Body of pancreas (tissue), 4 donors: ENCODE results near the gene UBE3B. TPM values are rescaled to one million over a fixed set of nuclear protein-coding genes. Genes with fewer than 3 reads are reported as not detected.

Experiments used
- ATAC-seq: fragments of 150-250 bp; one replicate; pipeline ENCODE4 v1.9.1; 2016
- DNase-seq, 4 donors: peaks; one replicate each; pipeline ENCODE4 v3.0.0-alpha.2; 2019
- H3K27ac ChIP-seq, 4 donors: fragments of 200-600 bp; sonication (generic); 1 replicate in 3 of 4; 2 replicates in 1 of 4; pipeline versions ENCODE4 v1.5.1 to v1.6.1; 2016 to 2019; ENCODE audit warnings: mild to moderate bottlenecking in 1 of 4, mixed read lengths in 1 of 4, moderate library complexity in 1 of 4
- H3K27me3 ChIP-seq, 2 donors: fragments of 200-600 bp; sonication (generic); one replicate each; pipeline ENCODE4 v1.6.0; 2016; ENCODE audit warnings: mild to moderate bottlenecking in 1 of 2
- H3K36me3 ChIP-seq, 2 donors: fragments of 200-600 bp; sonication (generic); replicated peaks in 1 of 2; 2 replicates each; pipeline ENCODE4 v1.5.1; 2016; ENCODE audit warnings: low read depth in 2 of 2; ENCODE audit not compliant: insufficient read depth in 1 of 2
- H3K4me1 ChIP-seq: fragments of 200-600 bp; sonication (generic); one replicate; pipeline ENCODE4 v1.6.0; 2016
- H3K4me3 ChIP-seq, 2 donors: fragments of 200-600 bp; sonication (generic); 1 replicate in 1 of 2; 2 replicates in 1 of 2; pipeline ENCODE4 v1.5.1; 2016 to 2019
- H3K9me3 ChIP-seq, 3 donors: fragments of 200-600 bp; sonication (generic); 1 replicate in 2 of 3; 2 replicates in 1 of 3; pipeline ENCODE4 v1.5.1; 2016
- POLR2A ChIP-seq, 3 donors: fragments of 450-650 bp; IDR thresholded peaks; one replicate each; pipeline ENCODE4 v1.6.1; 2016; ENCODE audit warnings: antibody characterized with exemption in 3 of 3, mild to moderate bottlenecking in 2 of 3
- WGBS, 2 donors: methylation state at CpG; one replicate each; pipeline ENCODE4 v1.1.5; 2017; 5-methylcytosine and 5-hydroxymethylcytosine counted together
- intact Hi-C: fragments of 100-400 bp; cut with DNase I; formaldehyde crosslinking; loops from one replicate; pipeline ENCODE4 v1.15.1; 2023
- total RNA-seq, 2 donors: library from RNA; depleted of rRNA; stranded (reverse); fragments of >200 nt; gene quantifications; one replicate each; pipeline ENCODE4 v1.1.0, GENCODE V29; 2016
- TF ChIP-seq, protein P1 (sequence below), 7 experiments: fragments of 450-650 bp in 4 of 7; fragments of 200-600 bp in 3 of 7; sonication (generic) in 3 of 7; IDR thresholded peaks; one replicate each; pipeline ENCODE4 v1.5.1; 2016 to 2019; ENCODE audit warnings: antibody characterized with exemption in 7 of 7

Gene UBE3B
- total RNA-seq, 2 donors from 2014 or later: 18.9 to 33.9 TPM

DNA sequence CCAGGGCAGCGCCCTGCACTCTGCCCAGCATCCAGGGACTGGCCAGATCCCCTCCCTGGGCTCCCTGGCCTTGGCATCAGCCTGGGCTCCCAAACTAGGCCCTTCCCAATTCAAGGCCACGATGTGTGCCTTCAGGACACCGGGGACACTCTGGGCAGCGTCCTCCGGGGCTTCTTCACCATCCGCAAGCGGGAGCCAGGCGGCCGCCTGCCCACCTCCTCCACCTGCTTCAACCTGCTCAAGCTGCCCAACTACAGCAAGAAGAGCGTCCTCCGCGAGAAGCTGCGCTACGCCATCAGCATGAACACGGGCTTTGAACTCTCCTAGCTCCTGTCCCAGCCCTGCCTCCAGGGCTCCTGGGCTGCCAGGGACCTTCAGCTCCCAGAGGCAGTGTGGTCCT, 57.0 kb downstream of the UBE3B start:
- Histone ChIP-seq H3K27ac (no peak overlapping the region), H3K4me3 (no peak overlapping the region), H3K4me1 (no peaks in the 10 kb centered on the region), H3K9me3 (no peaks in the 10 kb centered on the region), H3K36me3 (peaks cover 0 to 9% of the 10 kb centered on the region in 2 donors), H3K27me3 (no peaks in the 10 kb centered on the region)
- TF ChIP-seq, protein P1, sequence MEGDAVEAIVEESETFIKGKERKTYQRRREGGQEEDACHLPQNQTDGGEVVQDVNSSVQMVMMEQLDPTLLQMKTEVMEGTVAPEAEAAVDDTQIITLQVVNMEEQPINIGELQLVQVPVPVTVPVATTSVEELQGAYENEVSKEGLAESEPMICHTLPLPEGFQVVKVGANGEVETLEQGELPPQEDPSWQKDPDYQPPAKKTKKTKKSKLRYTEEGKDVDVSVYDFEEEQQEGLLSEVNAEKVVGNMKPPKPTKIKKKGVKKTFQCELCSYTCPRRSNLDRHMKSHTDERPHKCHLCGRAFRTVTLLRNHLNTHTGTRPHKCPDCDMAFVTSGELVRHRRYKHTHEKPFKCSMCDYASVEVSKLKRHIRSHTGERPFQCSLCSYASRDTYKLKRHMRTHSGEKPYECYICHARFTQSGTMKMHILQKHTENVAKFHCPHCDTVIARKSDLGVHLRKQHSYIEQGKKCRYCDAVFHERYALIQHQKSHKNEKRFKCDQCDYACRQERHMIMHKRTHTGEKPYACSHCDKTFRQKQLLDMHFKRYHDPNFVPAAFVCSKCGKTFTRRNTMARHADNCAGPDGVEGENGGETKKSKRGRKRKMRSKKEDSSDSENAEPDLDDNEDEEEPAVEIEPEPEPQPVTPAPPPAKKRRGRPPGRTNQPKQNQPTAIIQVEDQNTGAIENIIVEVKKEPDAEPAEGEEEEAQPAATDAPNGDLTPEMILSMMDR (IDR thresholded peaks at IDR 0.05): no peak
- TF ChIP-seq POLR2A (IDR thresholded peaks at IDR 0.05): no peak
- ATAC-seq: no peak
- 89 to 94% methylated on average over 8 to 13 of the region's 15 CpGs for WGBS, 2 donors
- intact Hi-C loops: no loop called here
- DNase-seq: no peak

DNA sequence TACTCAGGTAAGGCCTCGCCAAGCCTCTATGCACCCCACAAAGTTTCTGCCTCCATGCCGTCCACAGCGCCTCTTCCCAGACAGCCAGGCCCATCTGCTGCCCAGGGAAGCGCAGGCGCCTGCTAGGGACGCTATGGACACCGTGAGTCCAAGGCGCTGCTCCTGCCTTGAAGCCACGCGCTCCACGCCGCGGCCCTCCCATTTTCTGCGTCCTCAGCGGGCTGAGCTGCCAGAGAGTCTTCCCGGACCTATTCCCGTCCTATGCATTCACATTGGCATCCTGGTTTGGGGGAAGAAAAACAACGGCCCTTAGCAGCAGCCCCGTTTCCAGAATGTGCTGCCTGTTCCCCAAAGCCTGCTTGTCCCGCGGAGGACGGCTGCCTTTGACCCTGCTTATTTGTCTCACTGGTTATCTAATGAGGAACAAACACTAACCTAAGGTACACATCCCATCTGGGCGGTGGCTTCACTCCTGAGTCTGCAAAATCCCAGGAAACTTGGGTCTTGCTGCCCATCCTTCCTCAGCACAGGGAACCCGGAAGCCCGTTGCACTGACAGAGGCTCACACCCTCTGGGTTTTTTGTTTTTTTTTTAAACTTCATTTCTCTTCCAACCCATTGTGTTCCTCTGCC, 57.9 kb downstream of the UBE3B start:
- H3K36me3 ChIP-seq: peaks cover 0 to 9% of the 10 kb centered on the region in 2 donors
- H3K9me3 ChIP-seq: no peaks in the 10 kb centered on the region
- intact Hi-C loops: no loop called here
- ATAC-seq (no peak), DNase-seq (no peak)
- H3K4me1 ChIP-seq: no peaks in the 10 kb centered on the region
- 84% methylated on average over 23 to 25 of the region's 25 CpGs for WGBS, 2 donors
- TF ChIP-seq POLR2A (IDR thresholded peaks at IDR 0.05): no peak
- TF ChIP-seq, protein P1 (IDR thresholded peaks at IDR 0.05): no peak
- no peak overlapping the region for H3K4me3 ChIP-seq
- no peak overlapping the region for H3K27ac ChIP-seq
- H3K27me3 ChIP-seq: no peaks in the 10 kb centered on the region

DNA sequence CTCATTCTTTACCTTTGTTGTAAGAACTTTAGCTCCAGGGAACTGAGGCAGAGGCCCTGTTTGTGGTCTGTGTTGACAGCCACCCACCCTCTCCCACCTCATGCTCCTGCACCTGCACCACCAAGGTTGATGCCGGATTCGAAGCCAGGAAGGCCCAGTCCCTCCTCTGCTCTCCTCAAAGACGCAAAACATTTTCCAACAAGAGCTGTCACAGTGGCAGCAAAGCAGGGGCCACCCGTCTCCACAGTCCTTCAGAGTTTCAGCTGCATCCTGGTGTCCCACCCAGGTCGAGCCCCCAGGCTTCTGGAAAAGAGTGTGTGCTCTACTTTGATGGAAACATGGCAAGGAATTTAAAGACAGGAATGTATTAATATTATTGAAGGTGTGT, 58.4 kb downstream of the UBE3B start:
- H3K27me3 ChIP-seq: no peaks in the 10 kb centered on the region
- H3K36me3 ChIP-seq: peaks cover 0 to 9% of the 10 kb centered on the region in 2 donors
- no peak overlapping the region for H3K4me3 ChIP-seq
- WGBS, 2 donors: 80 to 85% methylated on average over 5 of the region's 5 CpGs
- TF ChIP-seq, protein P1 (IDR thresholded peaks at IDR 0.05): no peak
- TF ChIP-seq POLR2A (IDR thresholded peaks at IDR 0.05): no peak
- no peak overlapping the region for H3K27ac ChIP-seq
- no peak for ATAC-seq
- no peaks in the 10 kb centered on the region for H3K4me1 ChIP-seq
- no peak for DNase-seq
- intact Hi-C loops: no loop called here
- H3K9me3 ChIP-seq: no peaks in the 10 kb centered on the region

DNA sequence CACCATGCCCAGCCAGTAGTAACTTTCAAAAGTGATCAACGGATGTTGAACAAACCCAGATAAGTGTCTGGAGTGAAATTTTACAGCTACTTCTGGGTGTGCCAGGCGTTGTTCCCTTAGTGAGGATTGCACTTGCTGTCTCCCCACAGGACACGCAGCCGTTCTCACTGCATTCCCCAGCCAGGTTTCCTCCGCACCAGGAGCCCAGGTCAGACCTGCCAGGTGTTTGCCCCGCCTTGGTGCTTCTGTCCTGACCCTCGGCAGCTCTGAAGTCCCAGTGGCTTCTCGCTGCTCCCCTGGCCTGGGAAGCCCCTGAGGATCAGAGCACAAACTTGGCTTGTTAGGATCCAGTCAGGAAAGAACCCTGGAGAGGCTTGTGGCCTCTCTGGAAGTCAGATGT, 59.7 kb downstream of the UBE3B start:
- intact Hi-C loops: no loop called here
- H3K36me3 ChIP-seq: no peaks in the 10 kb centered on the region

More for the DNA sequence above, 59.7 kb downstream of the UBE3B start:
- TF ChIP-seq, protein P1 (IDR thresholded peaks at IDR 0.05): no peak
- no peak for TF ChIP-seq POLR2A (IDR thresholded peaks at IDR 0.05)
- 86 to 88% methylated on average over 7 to 8 of the region's 8 CpGs for WGBS, 2 donors
- DNase-seq (no peak), ATAC-seq (no peak)
- Histone ChIP-seq H3K27ac (no peak overlapping the region), H3K27me3 (no peaks in the 10 kb centered on the region), H3K4me3 (no peak overlapping the region), H3K4me1 (no peaks in the 10 kb centered on the region), H3K9me3 (no peaks in the 10 kb centered on the region)
